Liver (tissue), 9 donors: ENCODE data around the gene KCNQ5. TPM values are rescaled to one million over a fixed set of nuclear protein-coding genes. Genes with fewer than 3 reads are reported as not detected.

Source experiments
- DNase-seq: peaks from one replicate; pipeline ENCODE4 v3.0.0-alpha.2; 2017; ENCODE audit warnings: low spot score
- H3K27ac ChIP-seq, 2 donors: one replicate each; pipeline ENCODE4 v1.7.0; 2013; ENCODE audit warnings: inconsistent platforms in 2 of 2, low read length in 2 of 2, control low read depth in 1 of 2, low read depth in 1 of 2, mild to moderate bottlenecking in 1 of 2
- H3K27me3 ChIP-seq, 4 donors: one replicate each; pipeline versions ENCODE4 v1.6.1 to v1.7.0; 2013; ENCODE audit warnings: low read length in 3 of 4, inconsistent platforms in 1 of 4, mild to moderate bottlenecking in 1 of 4, moderate library complexity in 1 of 4; ENCODE audit not compliant: control insufficient read depth in 4 of 4, insufficient read depth in 4 of 4
- H3K36me3 ChIP-seq, 4 donors: one replicate each; pipeline versions ENCODE4 v1.6.1 to v1.7.0; 2013; ENCODE audit warnings: low read length in 3 of 4, mild to moderate bottlenecking in 3 of 4, low read depth in 1 of 4, moderate library complexity in 1 of 4; ENCODE audit not compliant: control insufficient read depth in 4 of 4, insufficient read depth in 3 of 4
- H3K4me1 ChIP-seq, 4 donors: one replicate each; pipeline versions ENCODE4 v1.6.1 to v1.7.0; 2013; ENCODE audit warnings: low read length in 3 of 4, mild to moderate bottlenecking in 3 of 4, moderate library complexity in 1 of 4; ENCODE audit not compliant: control insufficient read depth in 4 of 4, insufficient read depth in 4 of 4
- H3K4me3 ChIP-seq, 3 donors: one replicate each; pipeline versions ENCODE4 v1.6.1 to v1.7.0; 2013; ENCODE audit warnings: low read length in 3 of 3, control low read depth in 1 of 3, low read depth in 1 of 3, mild to moderate bottlenecking in 1 of 3
- H3K9ac ChIP-seq, 2 donors: one replicate each; pipeline ENCODE4 v1.7.0; 2013; ENCODE audit warnings: low read length in 2 of 2, mild to moderate bottlenecking in 2 of 2, moderate library complexity in 2 of 2, control low read depth in 1 of 2, low read depth in 1 of 2
- H3K9me3 ChIP-seq, 4 donors: one replicate each; pipeline versions ENCODE4 v1.6.1 to v1.7.0; 2013; ENCODE audit warnings: low read length in 3 of 4; ENCODE audit not compliant: control insufficient read depth in 4 of 4
- MAX ChIP-seq: IDR thresholded peaks from 2 replicates; pipeline ENCODE4 v1.6.1; 2016; ENCODE audit warnings: antibody characterized with exemption
- REST ChIP-seq: IDR thresholded peaks from 2 replicates; pipeline ENCODE4 v1.6.1; 2016; ENCODE audit warnings: antibody characterized with exemption, mild to moderate bottlenecking
- RXRA ChIP-seq, 2 donors: IDR thresholded peaks; 2 replicates each; pipeline ENCODE4 v1.6.1; 2017 to 2018; ENCODE audit warnings: antibody characterized with exemption in 2 of 2, mild to moderate bottlenecking in 1 of 2
- TAF1 ChIP-seq: conservative IDR thresholded peaks from 2 replicates; pipeline ENCODE4 v1.6.1; 2016; ENCODE audit warnings: antibody characterized with exemption, mild to moderate bottlenecking
- WGBS: extraction: QIAGEN DNeasy Blood & Tissue Kit; methylation state at CpG from one replicate; pipeline ENCODE4 v1.1.7; 2013; 5-methylcytosine and 5-hydroxymethylcytosine counted together
- polyA plus RNA-seq, 2 donors: library from polyadenylated mRNA; stranded (reverse) in 1 of 2; unstranded in 1 of 2; fragments of 200-250 nt in 1 of 2; fragments of >200 nt in 1 of 2; fragmentation: Nextera tagmentation in 1 of 2; extraction: Ambion mirVana in 1 of 2; gene quantifications; one replicate each; pipeline versions ENCODE4 v1.2.1 to v1.2.3, GENCODE V29; 2013 to 2015
- total RNA-seq, 2 donors: library from RNA; depleted of rRNA; stranded (reverse); fragments of >200 nt; gene quantifications; one replicate each; pipeline ENCODE4 v1.2.3, GENCODE V29; 2014
- donor health status: healthy.
- donor health status: healthy.
- donor health status: healthy.
- donor health status: healthy.
- donor health status: healthy.

Gene KCNQ5
- total and polyA plus RNA-seq, 4 donors: 0.02 to 1.1 (median 0.15) TPM

- no peaks in the 10 kb centered on the region for H3K9me3 ChIP-seq
- H3K4me3 ChIP-seq: no peak overlapping the region
- no peak for DNase-seq
- TF ChIP-seq MAX: no peak
- H3K27ac ChIP-seq: no peak overlapping the region
- H3K9ac ChIP-seq: no peak overlapping the region
- peaks cover 0 to 5% (median 0%) of the 10 kb centered on the region in 4 donors for H3K27me3 ChIP-seq
- no peaks in the 10 kb centered on the region for H3K4me1 ChIP-seq
- H3K36me3 ChIP-seq: no peaks in the 10 kb centered on the region
These were observed 18.7 kb downstream of the KCNQ5 start for GRCh38 chr6:72640615-72640930.

- Histone ChIP-seq H3K27ac (no peak overlapping the region), H3K4me1 (no peaks in the 10 kb centered on the region), H3K27me3 (peaks cover 0 to 5% (median 0%) of the 10 kb centered on the region in 4 donors), H3K9me3 (no peaks in the 10 kb centered on the region), H3K9ac (no peak overlapping the region), H3K4me3 (no peak overlapping the region), H3K36me3 (no peaks in the 10 kb centered on the region)
- 81% methylated on average over 1 of the region's 1 CpG for WGBS
- no peak for TF ChIP-seq TAF1
- DNase-seq: no peak
These were observed 20.6 kb downstream of the KCNQ5 start for GRCh38 chr6:72642435-72642834.

GRCh38 chr6:72643214-72643613 is 21.4 kb downstream of the KCNQ5 start:
- 88% methylated on average over 1 of the region's 1 CpG for WGBS
- H3K4me1 ChIP-seq: no peaks in the 10 kb centered on the region

More at GRCh38 chr6:72643214-72643613, 21.4 kb downstream of the KCNQ5 start:
- no peak overlapping the region for H3K4me3 ChIP-seq
- no peaks in the 10 kb centered on the region for H3K36me3 ChIP-seq
- no peak overlapping the region for H3K9ac ChIP-seq
- DNase-seq: no peak
- peaks cover 0 to 5% (median 0%) of the 10 kb centered on the region in 4 donors for H3K27me3 ChIP-seq
- no peak overlapping the region for H3K27ac ChIP-seq
- no peaks in the 10 kb centered on the region for H3K9me3 ChIP-seq
- TF ChIP-seq REST (no peak), MAX (no peak), RXRA (IDR thresholded peaks at IDR 0.05) (no peak)
